ENCODE data around the gene COMP. TPM values are rescaled to one million over a fixed set of nuclear protein-coding genes. Genes with fewer than 3 reads are reported as not detected.

Gene COMP
- total RNA-seq, 6 donors from 2014 or later, result 1.8 to 8.5 (median 4.3) TPM; not detected in 2

GRCh38 chr19:18794692-18795091 lies 3.6 kb upstream of the COMP start:
- no peak for ATAC-seq (ENCODE audit: low FRiP score in 2 of 2)
- peaks cover 13 to 22% (median 18%) of the 10 kb centered on the region in 4 donors for H3K4me1 ChIP-seq
- H3K27me3 ChIP-seq, result peaks cover 0 to 30% (median 23%) of the 10 kb centered on the region in 4 donors
- no peak overlapping the region for H3K27ac ChIP-seq
- TF ChIP-seq EP300 (IDR thresholded peaks at IDR 0.05) (no peak), POLR2AphosphoS5 (IDR thresholded peaks at IDR 0.05) (no peak), POLR2A (IDR thresholded peaks at IDR 0.05) (no peak)
- TF ChIP-seq, protein P1, sequence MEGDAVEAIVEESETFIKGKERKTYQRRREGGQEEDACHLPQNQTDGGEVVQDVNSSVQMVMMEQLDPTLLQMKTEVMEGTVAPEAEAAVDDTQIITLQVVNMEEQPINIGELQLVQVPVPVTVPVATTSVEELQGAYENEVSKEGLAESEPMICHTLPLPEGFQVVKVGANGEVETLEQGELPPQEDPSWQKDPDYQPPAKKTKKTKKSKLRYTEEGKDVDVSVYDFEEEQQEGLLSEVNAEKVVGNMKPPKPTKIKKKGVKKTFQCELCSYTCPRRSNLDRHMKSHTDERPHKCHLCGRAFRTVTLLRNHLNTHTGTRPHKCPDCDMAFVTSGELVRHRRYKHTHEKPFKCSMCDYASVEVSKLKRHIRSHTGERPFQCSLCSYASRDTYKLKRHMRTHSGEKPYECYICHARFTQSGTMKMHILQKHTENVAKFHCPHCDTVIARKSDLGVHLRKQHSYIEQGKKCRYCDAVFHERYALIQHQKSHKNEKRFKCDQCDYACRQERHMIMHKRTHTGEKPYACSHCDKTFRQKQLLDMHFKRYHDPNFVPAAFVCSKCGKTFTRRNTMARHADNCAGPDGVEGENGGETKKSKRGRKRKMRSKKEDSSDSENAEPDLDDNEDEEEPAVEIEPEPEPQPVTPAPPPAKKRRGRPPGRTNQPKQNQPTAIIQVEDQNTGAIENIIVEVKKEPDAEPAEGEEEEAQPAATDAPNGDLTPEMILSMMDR (IDR thresholded peaks at IDR 0.05), result no peak
- WGBS, 2 donors, result 92 to 95% methylated on average over 6 of the region's 6 CpGs
- no peak for DNase-seq
- no peak overlapping the region for H3K4me3 ChIP-seq
- H3K9me3 ChIP-seq, result no peaks in the 10 kb centered on the region
- no peaks in the 10 kb centered on the region for H3K36me3 ChIP-seq

DNA sequence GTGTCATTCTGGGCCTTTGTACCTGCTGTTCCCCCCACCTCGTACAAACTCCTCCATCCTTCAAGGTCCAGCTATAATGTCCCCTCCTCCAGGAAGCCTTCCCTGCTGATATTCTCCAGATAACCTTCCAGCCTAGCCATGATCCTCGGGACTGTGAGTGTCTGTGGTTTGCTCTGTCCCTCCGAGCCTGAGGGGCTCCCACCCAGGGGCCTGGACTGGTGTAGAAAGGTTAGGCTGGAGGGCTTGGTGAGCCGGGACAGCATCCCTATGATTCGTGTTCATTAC lies 2.9 kb upstream of the COMP start:
- no peak overlapping the region for H3K27ac ChIP-seq
- 63 to 74% methylated on average over 5 of the region's 5 CpGs for WGBS, 2 donors
- H3K27me3 ChIP-seq, result peaks cover 0 to 37% (median 30%) of the 10 kb centered on the region in 4 donors
- TF ChIP-seq, protein P1 (IDR thresholded peaks at IDR 0.05), result no peak
- no peak for TF ChIP-seq POLR2AphosphoS5 (IDR thresholded peaks at IDR 0.05)
- no peak for TF ChIP-seq POLR2A (IDR thresholded peaks at IDR 0.05)
- TF ChIP-seq EP300 (IDR thresholded peaks at IDR 0.05), result no peak
- H3K36me3 ChIP-seq, result no peaks in the 10 kb centered on the region
- no peak overlapping the region for H3K4me3 ChIP-seq
- peaks cover 19 to 29% (median 25%) of the 10 kb centered on the region in 4 donors for H3K4me1 ChIP-seq
- no peak for ATAC-seq (ENCODE audit: low FRiP score in 2 of 2)
- DNase-seq, result no peak
- no peaks in the 10 kb centered on the region for H3K9me3 ChIP-seq

- 78 to 84% methylated on average over 12 to 13 of the region's 13 CpGs for WGBS, 2 donors
- no peaks in the 10 kb centered on the region for H3K36me3 ChIP-seq
- ATAC-seq (ENCODE audit: low FRiP score in 2 of 2) (no peak), DNase-seq (no peak)
- no peak for TF ChIP-seq POLR2A (IDR thresholded peaks at IDR 0.05)
- TF ChIP-seq POLR2AphosphoS5 (IDR thresholded peaks at IDR 0.05), result no peak
- TF ChIP-seq, protein P1 (IDR thresholded peaks at IDR 0.05), result no peak
- no peak for TF ChIP-seq EP300 (IDR thresholded peaks at IDR 0.05)
- peaks cover 0 to 43% (median 32%) of the 10 kb centered on the region in 4 donors for H3K27me3 ChIP-seq
- H3K9me3 ChIP-seq, result no peaks in the 10 kb centered on the region
- no peak overlapping the region for H3K4me3 ChIP-seq
- H3K4me1 ChIP-seq, result peaks cover 25 to 33% (median 29%) of the 10 kb centered on the region in 4 donors
- no peak overlapping the region for H3K27ac ChIP-seq
Observed at GRCh38 chr19:18793144-18794028, 2.3 kb upstream of the COMP start.

GRCh38 chr19:18792661-18793060 lies 1.6 kb upstream of the COMP start:
- H3K4me1 ChIP-seq, result peaks cover 29 to 40% (median 35%) of the 10 kb centered on the region in 4 donors
- no peaks in the 10 kb centered on the region for H3K9me3 ChIP-seq
- DNase-seq (no peak), ATAC-seq (ENCODE audit: low FRiP score in 2 of 2) (no peak)
- no peaks in the 10 kb centered on the region for H3K36me3 ChIP-seq
- no peak overlapping the region for H3K27ac ChIP-seq
- WGBS, 2 donors, result 82 to 91% methylated on average over 3 of the region's 3 CpGs
- no peak for TF ChIP-seq POLR2AphosphoS5 (IDR thresholded peaks at IDR 0.05)
- TF ChIP-seq POLR2A (IDR thresholded peaks at IDR 0.05), result no peak
- TF ChIP-seq, protein P1 (IDR thresholded peaks at IDR 0.05), result no peak
- no peak for TF ChIP-seq EP300 (IDR thresholded peaks at IDR 0.05)
- H3K4me3 ChIP-seq, result no peak overlapping the region
- peaks cover 2 to 50% (median 38%) of the 10 kb centered on the region in 4 donors for H3K27me3 ChIP-seq
